HEK293T (cell line): ENCODE results near the gene PIEZO2.

ENCODE experiments used
- BHLHE40 ChIP-seq: fragments of 450-650 bp; IDR thresholded peaks from 2 replicates; pipeline ENCODE4 v1.6.1; 2016; ENCODE audit warnings: mild to moderate bottlenecking, moderate library complexity, borderline replicate concordance
- LEF1 ChIP-seq: fragments of 450-650 bp; IDR thresholded peaks from 2 replicates; pipeline ENCODE4 v1.6.1; 2017; ENCODE audit warnings: mild to moderate bottlenecking, borderline replicate concordance
- NFRKB ChIP-seq: fragments of 450-650 bp; IDR thresholded peaks from 2 replicates; pipeline ENCODE4 v1.6.1; 2016; ENCODE audit warnings: mild to moderate bottlenecking, moderate library complexity
- SP1 ChIP-seq: fragments of 450-650 bp; IDR thresholded peaks from 2 replicates; pipeline ENCODE4 v1.6.1; 2017
- TARDBP ChIP-seq: fragments of 450-650 bp; IDR thresholded peaks from 2 replicates; pipeline ENCODE4 v1.6.1; 2016
- TF ChIP-seq, protein P1 (sequence below): fragments of 450-650 bp; IDR thresholded peaks from 2 replicates; pipeline ENCODE4 v1.6.1; 2016

GRCh38 chr18:11108947-11109346 is 40.4 kb downstream of the PIEZO2 start:
- TF ChIP-seq, protein P1, sequence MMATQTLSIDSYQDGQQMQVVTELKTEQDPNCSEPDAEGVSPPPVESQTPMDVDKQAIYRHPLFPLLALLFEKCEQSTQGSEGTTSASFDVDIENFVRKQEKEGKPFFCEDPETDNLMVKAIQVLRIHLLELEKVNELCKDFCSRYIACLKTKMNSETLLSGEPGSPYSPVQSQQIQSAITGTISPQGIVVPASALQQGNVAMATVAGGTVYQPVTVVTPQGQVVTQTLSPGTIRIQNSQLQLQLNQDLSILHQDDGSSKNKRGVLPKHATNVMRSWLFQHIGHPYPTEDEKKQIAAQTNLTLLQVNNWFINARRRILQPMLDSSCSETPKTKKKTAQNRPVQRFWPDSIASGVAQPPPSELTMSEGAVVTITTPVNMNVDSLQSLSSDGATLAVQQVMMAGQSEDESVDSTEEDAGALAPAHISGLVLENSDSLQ, result no peak
- no peak for TF ChIP-seq BHLHE40
- no peak for TF ChIP-seq LEF1
- TF ChIP-seq SP1, result no peak
- TF ChIP-seq NFRKB, result no peak
- TF ChIP-seq TARDBP, result no peak
